ENCODE data around the gene FHIT. TPM values are rescaled to one million over a fixed set of nuclear protein-coding genes. Genes with fewer than 3 reads are reported as not detected.

The FHIT gene
- total RNA-seq, 1 donor from 2014 or later = 16.1 TPM

GRCh38 chr3:59836531-59836930 lies 1414.7 kb downstream of the FHIT start:
- no peaks in the 10 kb centered on the region for H3K36me3 Mint-ChIP-seq (ENCODE audit: insufficient read depth)
- no peak for DNase-seq (ENCODE audit: low spot score, unreplicated experiment)
- H3K9me3 Mint-ChIP-seq (ENCODE audit: low read depth) = peaks cover 7% of the 10 kb centered on the region
- H3K27me3 Mint-ChIP-seq = no peaks in the 10 kb centered on the region
- no peak overlapping the region for H3K4me3 Mint-ChIP-seq (ENCODE audit: low read depth)
- TF ChIP-seq CTCF (IDR thresholded peaks at IDR 0.05; ENCODE audit: unreplicated experiment) = no peak
- H3K27ac Mint-ChIP-seq = no peak overlapping the region
- no peaks in the 10 kb centered on the region for H3K4me1 Mint-ChIP-seq (ENCODE audit: low read depth)

GRCh38 chr3:59832702-59833101 lies 1418.5 kb downstream of the FHIT start:
- DNase-seq (ENCODE audit: low spot score, unreplicated experiment) = no peak
- Mint-ChIP-seq H3K4me1 (ENCODE audit: low read depth) (no peaks in the 10 kb centered on the region), H3K4me3 (ENCODE audit: low read depth) (no peak overlapping the region), H3K27me3 (no peaks in the 10 kb centered on the region), H3K27ac (no peak overlapping the region), H3K36me3 (ENCODE audit: insufficient read depth) (no peaks in the 10 kb centered on the region), H3K9me3 (ENCODE audit: low read depth) (peaks cover 7% of the 10 kb centered on the region)
- TF ChIP-seq CTCF (IDR thresholded peaks at IDR 0.05; ENCODE audit: unreplicated experiment) = no peak

GRCh38 chr3:59832241-59832640 lies 1419.0 kb downstream of the FHIT start:
- Mint-ChIP-seq H3K27me3 (no peaks in the 10 kb centered on the region), H3K4me3 (ENCODE audit: low read depth) (no peak overlapping the region), H3K9me3 (ENCODE audit: low read depth) (peaks cover 7% of the 10 kb centered on the region), H3K36me3 (ENCODE audit: insufficient read depth) (no peaks in the 10 kb centered on the region), H3K27ac (no peak overlapping the region), H3K4me1 (ENCODE audit: low read depth) (no peaks in the 10 kb centered on the region)
- TF ChIP-seq CTCF (IDR thresholded peaks at IDR 0.05; ENCODE audit: unreplicated experiment) = no peak
- DNase-seq (ENCODE audit: low spot score, unreplicated experiment) = no peak

- H3K9me3 Mint-ChIP-seq (ENCODE audit: low read depth) = peaks cover 7% of the 10 kb centered on the region
- TF ChIP-seq CTCF (IDR thresholded peaks at IDR 0.05; ENCODE audit: unreplicated experiment) = no peak
- no peaks in the 10 kb centered on the region for H3K36me3 Mint-ChIP-seq (ENCODE audit: insufficient read depth)
- H3K27ac Mint-ChIP-seq = no peak overlapping the region
- no peaks in the 10 kb centered on the region for H3K4me1 Mint-ChIP-seq (ENCODE audit: low read depth)
- no peaks in the 10 kb centered on the region for H3K27me3 Mint-ChIP-seq
- DNase-seq (ENCODE audit: low spot score, unreplicated experiment) = no peak
- no peak overlapping the region for H3K4me3 Mint-ChIP-seq (ENCODE audit: low read depth)
These were observed 1419.9 kb downstream of the FHIT start for GRCh38 chr3:59831394-59831793.

GRCh38 chr3:59829527-59829926 lies 1421.7 kb downstream of the FHIT start:
- no peak for DNase-seq (ENCODE audit: low spot score, unreplicated experiment)
- Mint-ChIP-seq H3K27me3 (no peaks in the 10 kb centered on the region), H3K4me1 (ENCODE audit: low read depth) (no peaks in the 10 kb centered on the region), H3K36me3 (ENCODE audit: insufficient read depth) (no peaks in the 10 kb centered on the region), H3K4me3 (ENCODE audit: low read depth) (no peak overlapping the region), H3K27ac (no peak overlapping the region), H3K9me3 (ENCODE audit: low read depth) (peaks cover 4% of the 10 kb centered on the region)
- no peak for TF ChIP-seq CTCF (IDR thresholded peaks at IDR 0.05; ENCODE audit: unreplicated experiment)
